SIG-M5 (cell line): ENCODE data around the gene GPX1.
"Not testable (repeated sequence)": the region's sequence is repeated elsewhere in the genome, so short reads cannot be mapped to it uniquely, and the experiment has no call there.

Source experiments
- DNase-seq: peaks from one replicate; lab custom pipeline; 2025; lab: John Stamatoyannopoulos, UW

Gene GPX1

DNA sequence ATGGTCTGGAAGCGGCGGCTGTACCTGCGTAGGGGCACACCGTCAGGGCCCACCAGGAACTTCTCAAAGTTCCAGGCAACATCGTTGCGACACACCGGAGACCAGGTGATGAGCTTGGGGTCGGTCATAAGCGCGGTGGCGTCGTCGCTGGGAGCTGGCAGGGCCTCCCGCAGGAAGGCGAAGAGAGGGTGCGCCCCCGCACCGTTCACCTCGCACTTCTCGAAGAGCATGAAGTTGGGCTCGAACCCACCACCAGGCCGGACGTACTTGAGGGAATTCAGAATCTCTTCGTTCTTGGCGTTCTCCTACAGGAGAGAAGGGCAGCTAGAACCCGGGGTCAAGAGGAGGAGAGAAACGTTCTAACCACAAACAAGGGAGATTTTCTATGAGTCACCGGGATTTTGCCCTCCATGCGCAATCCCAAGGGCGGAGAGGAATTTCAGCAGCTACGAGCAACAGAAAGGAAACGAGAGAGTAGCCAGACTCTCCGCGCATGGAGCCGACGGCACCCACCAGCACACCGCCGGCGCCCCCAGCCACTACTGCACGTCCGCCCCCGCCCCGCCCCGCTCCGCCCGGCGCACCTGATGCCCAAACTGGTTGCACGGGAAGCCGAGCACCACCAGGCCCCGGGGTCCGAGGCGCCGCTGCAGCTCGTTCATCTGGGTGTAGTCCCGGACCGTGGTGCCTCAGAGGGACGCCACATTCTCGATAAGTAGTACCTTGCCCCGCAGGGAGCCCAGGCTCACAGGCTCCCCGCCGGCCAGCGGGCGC is 523 bp downstream of the GPX1 start:
- DNase-seq = not testable (repeated sequence)

DNA sequence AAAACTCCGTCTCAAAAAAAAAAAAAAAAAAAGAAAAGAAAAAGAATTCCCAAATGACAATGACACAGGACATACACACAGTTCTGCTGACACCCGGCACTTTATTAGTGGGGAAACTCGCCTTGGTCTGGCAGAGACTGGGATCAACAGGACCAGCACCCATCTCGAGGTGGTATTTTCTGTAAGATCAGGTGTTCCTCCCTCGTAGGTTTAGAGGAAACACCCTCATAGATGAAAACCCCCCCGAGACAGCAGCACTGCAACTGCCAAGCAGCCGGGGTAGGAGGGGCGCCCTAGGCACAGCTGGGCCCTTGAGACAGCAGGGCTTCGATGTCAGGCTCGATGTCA is 1.1 kb downstream of the GPX1 start:
- not testable (repeated sequence) for DNase-seq

DNA sequence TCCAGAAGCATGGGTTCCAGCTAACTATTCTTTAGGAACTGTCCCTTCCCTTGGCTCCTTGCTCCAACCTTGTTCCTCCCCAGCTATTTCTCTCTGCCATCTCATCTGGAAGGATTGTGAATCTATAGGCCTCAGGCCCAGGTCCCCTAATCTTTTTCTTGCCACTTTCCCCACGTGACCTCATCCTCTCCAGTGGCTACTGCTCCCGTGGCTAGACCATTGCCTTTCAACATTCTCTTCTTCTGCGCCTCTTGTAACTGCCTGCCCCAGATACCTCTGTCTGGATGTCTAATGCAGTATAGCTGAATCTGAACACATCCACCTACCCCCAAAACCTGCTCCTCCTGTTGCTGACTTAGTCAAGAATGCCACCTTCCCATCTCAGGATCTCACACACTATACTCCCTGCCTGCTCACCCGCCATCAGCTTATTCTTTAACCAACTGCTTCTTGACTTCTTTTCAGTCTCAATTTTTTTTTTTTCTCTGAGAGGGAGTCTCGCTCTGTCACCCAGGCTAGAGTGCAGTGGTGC is 5.2 kb downstream of the GPX1 start:
- no peak for DNase-seq

DNA sequence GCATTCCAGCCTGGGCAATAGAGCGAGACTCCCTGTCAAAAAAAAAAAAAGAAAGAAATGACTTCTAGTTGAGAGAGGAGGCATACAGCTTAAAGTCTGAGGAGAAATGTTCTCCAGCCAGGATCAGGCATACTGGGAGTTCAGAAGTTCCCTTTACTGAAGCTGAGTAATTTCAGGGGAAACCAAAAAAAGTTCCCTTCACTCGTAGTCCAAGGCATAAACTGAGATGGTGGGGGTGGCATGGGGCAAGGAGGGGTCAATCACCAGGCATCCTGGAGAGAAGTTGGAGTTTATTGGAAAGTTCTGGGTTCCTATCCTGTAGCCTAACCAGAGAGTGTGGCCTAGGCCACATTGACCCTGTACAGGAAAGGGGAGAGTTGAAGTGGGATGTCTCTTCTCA is 5.9 kb downstream of the GPX1 start:
- no peak for DNase-seq

DNA sequence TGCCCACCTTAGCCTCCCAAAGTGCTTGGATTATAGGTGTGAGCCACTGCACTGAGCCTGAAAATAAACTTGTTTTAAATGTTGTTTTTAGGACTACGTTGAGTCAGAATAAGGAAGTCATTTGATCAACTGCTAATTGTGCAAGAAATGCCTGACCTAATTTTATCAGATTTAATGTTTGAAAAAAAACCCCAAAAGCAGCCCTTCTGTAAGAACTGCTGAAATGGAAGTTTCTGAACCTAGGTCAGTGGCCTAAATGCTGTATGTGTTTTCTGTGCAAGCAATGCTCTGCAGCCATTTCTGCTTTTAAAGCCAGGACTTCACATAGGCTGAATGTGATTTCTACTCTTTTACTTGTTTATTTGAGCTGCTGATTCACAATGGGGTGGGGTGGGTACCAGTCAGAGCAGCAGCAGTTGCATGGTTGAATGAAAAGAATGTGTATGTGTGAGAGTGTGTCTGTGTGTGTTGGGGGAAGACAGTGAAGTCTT is 6.6 kb downstream of the GPX1 start:
- DNase-seq = peak; percentile 48

DNA sequence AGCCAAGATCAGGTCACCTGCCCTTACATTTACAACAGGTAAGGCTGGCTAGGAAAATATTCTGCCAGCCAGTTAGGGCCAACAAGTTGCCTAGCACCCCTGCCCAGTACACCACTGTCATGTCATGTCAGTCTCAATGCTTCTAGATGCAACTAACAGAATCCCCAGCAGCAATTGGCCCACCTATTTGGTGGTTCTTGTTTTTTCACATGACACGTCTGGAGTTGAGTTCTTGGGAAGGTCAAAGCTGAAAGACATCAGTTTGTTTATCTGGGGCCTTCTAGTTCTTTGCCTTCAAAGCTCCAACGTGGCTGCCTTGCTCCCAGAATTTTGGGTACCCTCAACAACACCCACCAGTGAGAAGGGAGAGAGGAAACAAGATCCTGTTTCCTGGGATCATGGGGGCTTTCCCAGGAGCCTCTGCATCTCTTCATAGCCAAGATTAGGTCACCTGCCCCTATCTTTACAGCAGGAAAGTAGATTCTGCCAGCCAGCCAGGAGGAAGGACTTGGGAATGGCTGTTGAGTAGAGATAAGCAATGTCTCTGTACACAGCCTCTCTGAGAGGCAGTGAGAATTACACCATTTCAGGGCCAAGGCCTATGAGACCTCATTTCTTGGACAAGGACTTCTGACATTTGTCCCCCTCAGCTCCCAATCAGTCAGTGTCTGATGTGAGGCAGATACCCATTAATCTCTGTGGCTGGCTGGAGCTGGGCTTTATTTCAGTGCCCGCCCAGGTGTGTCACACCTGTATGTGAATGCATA is 8.6 kb downstream of the GPX1 start:
- DNase-seq = no peak

DNA sequence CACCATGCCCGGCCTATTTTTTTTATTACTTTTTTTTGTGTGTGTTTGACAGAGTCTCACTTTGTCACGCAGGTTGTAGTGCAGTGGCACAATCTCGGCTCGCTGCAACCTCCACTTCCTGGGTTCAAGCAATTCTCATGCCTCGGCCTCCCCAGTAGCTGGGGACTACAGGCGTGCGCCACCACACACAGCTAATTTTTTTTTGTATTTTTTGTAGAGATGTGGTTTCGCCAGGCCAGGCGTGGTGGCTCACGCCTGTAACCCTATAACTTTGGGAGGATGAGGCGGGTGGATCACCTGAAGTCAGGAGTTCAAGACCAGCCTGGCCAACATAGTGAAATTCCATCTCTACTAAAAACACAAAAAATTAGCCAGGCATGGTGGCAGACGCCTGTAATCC is 9.8 kb downstream of the GPX1 start:
- DNase-seq = not testable (repeated sequence)

DNA sequence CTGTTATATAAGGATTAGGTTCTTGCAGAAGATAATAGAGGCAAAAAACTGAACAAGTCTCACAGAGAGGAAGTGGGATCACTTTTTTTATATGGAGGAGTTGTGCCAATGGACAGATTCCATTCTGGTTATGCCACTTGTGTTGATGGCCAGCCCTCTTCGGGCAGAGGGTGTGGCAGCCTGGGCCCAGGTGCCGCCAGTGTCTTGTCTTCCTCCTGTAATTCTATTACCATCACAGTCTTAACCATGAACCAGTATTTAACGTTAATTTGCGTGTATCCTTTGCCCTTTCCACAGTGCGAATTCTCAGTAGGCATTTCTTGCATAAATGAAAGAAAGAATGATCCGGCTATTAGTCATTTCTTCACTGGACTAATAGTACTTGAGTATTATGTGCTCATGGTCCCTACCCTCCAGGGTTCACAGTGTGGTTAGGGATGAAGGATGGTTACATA is 11.3 kb downstream of the GPX1 start:
- no peak for DNase-seq

DNA sequence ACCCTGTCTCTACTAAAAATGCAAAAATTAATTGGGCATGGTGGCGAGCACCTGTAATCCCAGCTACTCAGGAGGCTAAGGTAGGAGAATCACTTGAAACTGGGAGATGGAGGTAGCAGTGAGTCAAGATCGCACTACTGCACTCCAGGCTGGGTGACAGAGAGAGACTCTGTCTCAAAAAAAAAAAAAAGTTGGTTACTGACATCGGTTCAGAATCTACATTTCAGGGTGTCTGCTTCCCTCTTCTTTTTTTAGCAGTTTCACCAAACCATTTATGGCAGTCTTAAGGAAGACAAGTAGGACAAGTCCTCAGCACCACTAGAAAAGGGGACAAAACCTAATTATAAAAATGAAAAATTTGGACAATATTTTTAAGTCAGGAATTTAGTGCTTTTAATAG is 15.0 kb downstream of the GPX1 start:
- peak; percentile 77 for DNase-seq

DNA sequence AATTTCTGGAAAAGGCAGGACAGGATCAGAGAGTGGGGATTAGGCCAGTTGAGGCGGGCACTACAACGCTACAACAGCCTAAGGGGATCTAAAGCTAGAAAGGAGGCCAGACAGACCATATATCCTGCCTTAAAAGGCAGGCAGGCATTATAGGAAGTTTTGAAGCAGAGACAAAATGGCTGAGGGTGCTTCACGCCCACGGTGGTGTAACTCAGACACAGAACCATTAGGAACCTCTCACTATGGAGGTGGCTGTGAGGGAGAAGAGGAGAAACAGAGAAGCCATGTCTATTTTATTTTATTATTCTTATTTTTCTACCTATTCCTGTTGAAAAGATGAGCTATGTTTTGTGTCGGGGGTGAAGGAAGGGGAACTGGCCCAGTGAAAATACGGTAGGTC is 16.2 kb downstream of the GPX1 start:
- no peak for DNase-seq

DNA sequence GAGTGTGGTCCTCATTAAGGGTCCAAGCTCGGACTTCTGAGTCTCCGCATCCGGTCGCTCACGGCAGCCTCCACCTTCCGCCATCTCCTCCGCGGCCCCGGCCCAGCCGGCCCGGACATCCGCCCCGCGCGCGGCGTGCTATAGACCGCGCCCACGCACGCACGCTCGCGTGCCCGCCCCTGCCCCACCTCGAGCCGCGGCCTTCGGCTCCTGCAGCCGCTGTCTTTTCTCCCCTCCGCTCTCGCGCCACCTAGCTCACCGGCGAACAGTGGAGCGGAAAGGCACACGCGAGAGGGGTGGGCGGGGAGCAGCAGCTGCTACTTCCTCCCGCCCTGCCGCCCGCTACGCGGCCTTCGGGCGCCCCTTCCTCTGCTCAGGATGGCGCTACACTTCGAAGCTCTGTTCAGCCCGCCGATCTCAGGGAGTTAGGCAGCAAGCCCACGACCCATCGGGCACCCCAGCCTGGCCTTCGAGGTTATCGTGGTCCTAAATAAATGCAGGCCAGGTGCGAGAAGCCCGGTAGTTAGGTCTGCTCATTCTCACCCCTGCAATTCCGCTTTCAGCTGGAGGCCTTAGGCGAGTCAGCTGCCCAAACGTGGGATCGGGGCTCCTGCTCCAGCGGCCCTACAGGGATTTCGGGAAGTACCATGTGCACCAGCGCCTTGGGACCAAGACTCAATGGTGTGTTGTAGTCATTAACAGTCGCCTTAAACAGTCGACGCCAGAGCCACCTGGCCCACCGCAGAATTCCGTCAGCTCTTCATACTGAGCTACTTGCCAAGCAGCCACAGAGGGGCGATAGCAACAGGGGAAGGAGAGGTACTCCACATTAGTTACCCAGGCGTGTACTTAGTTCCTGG is 18.0 kb downstream of the GPX1 start, which contains the start of gene USP4:
TSS of gene USP4 (minus strand) at position 113 of the 860 bp plus-strand sequence. CDS start at position 84, 29 bp downstream.
- peak; percentile 70 for DNase-seq

DNA sequence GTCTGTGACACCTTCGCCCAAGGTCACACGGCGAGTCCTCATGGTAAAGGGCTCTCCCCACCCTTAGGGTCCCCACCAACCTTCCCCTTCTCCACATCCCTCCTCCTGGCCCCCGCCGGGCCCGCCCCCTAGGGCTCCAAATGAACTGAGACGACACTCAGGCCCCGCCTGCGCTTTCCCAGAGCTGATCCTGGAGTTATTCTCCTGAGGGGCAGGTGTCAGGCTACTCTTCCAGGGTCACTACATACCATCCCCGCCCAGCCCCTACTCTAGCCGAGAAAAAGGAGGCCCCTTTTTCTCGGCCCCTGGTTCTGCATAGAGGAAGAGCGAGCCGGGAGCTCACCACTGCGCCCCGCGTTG is 18.6 kb downstream of the GPX1 start:
- no peak for DNase-seq

DNA sequence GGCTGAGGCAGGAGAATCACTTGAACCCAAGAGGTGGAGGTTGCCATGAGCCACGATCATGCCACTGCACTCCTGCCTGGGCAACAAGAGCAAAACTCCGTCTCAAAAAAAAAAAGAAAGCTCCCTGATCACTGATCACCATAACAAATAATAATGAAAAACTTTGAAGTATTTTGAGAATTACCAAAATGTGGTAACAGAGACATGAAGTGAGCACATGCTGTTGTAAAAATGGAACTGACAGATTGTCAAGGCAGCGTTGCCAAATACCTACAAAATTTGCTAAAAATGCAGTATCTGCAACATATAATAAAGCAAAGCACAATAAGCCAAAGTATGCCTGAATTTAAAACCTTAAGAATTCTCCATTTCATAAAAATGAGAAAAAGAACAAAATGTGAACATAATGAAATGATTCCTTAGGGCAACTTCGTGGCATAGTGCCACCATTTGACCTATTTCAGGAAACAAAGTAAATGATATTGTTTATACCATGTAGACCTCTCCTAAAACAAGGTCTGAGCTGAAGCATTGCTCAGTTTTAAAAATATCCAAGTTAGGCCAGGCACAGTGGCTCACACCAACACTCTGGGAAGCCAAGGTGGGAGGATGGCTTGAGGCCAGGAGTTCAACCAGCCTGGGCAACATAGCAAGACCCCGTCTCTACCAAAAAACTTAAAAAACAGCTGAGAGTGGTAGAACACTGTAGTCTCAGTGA is 24.1 kb downstream of the GPX1 start:
- DNase-seq = no peak

DNA sequence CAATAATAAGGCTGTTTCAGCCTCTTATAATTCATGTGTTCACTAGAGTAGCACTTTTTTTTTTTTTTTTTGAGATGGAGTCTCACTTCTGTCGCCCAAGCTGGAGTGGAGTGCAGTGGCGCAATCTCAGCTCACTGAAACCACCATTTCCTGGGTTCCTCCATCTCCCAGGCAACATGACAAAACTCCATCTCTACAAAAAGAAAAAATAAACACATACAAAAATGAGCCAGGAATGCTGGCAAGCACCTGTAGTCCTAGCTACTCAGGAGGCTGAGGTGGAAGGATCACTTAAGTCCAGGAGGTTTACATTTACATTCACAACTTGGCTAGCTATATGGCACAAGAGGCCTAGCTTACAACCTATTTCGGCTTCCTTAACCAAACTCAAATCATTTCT is 25.1 kb downstream of the GPX1 start:
- no peak for DNase-seq

DNA sequence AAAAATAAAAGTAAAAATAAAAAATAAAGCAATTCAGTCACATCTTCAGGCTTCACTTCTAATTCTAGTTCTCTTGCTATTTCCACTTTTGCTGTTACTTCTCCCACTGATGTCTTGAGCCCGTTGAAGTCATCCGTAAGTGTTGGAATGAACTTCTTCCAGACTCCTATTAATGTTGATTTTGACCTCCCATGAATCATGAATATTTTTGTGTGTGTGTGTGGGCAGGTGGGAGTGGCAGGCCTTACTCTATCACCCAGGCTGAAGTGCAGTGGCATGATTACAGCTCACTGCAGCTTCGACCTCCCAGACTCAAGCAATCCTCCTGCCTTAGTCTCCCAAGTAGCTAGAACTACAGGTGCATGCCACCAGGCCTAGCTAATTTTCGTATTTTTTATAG is 29.0 kb downstream of the GPX1 start:
- DNase-seq = no peak

DNA sequence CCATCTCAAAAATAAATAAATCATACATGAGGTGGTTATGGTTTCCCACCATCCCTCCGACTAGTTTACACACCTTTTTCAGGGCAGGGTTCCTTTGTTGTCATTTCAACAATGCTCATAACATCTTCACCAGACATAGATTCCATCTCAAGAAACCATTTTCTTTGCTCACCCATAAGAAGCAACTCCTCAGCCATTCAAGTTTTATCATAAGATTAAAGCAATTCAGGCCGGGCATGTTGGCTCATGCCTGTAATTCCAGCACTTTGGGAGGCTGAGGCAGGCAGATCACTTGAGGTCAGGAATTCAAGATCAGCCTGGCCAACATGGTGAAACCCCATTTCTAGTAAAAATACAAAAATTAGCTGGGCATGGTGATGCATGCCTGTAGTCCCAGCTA is 29.8 kb downstream of the GPX1 start:
- DNase-seq = not testable (repeated sequence)

DNA sequence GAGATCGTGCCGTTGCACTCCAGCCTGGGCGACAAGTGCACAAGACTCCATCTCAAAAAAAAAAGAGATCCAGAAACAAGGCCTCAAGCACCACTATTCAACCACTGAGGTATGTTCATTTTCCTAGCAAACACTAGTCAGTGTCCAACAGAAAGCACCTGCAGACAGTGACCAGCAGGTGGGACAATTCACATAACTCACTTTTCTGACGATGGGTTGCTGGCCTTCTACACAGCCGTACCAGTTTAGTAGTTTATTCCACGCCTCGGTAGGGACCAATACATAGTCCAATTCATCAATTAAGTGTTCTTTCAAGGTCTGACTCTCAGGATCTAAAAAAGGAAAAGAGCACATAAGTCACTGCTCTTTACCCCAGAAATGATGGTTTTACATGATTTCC is 30.7 kb downstream of the GPX1 start:
- no peak for DNase-seq

DNA sequence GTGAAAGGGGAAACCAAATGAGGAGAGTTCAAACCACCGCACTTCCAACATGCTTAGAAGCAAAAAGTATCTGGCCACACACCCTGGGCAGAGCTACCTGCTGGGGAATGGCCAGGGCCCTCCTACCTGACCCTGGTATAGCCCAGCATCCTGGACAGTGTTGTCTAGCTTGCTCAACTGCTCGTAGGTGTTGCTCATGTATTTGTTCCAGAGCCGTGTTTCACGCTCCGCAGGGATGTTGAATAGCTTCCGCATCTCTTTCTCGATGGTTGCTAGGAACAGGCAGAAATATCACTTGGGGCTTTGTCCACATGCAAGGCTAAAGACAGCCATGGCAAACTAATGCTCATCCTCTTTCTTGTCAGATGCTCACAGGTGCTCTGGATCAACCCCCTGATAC is 33.4 kb downstream of the GPX1 start:
- DNase-seq = no peak

DNA sequence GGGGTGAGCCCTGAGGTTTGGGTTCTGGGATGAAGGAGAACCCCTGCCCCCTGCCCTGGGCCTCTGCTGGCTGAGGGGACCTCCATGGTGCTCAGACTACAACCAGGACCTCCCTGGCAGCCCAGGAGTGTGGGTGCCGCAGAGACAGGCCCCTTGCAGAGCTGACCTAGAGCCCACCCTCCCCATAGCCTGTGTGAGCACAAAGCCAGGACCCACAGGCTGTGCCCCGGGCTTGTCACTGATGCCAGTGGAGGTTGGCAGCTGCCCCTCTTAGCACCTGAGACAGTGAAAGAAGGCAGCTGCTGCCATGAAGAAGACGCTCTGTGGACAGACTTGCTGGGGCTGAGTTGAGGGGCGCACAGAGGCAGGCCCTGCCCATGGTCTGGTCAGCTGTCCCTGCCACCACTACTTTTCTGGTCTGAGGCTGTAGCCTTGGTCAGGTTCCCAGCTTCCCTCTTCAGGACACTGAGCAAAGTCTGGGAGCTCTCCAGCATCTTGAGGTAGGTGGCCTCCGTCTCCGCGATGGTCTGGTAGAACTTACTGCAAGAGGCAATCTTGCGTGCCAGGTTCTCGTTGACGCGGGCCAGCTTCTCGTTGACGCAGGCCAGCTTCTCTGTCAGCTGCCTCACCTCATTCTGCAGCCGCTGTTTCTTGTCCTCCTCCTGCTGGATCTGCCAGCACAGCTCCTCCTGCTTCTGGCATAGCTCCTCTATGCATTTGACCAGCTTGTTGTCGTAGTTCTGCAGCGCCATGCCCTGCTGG is 41.3 kb downstream of the GPX1 start:
- no peak for DNase-seq

DNA sequence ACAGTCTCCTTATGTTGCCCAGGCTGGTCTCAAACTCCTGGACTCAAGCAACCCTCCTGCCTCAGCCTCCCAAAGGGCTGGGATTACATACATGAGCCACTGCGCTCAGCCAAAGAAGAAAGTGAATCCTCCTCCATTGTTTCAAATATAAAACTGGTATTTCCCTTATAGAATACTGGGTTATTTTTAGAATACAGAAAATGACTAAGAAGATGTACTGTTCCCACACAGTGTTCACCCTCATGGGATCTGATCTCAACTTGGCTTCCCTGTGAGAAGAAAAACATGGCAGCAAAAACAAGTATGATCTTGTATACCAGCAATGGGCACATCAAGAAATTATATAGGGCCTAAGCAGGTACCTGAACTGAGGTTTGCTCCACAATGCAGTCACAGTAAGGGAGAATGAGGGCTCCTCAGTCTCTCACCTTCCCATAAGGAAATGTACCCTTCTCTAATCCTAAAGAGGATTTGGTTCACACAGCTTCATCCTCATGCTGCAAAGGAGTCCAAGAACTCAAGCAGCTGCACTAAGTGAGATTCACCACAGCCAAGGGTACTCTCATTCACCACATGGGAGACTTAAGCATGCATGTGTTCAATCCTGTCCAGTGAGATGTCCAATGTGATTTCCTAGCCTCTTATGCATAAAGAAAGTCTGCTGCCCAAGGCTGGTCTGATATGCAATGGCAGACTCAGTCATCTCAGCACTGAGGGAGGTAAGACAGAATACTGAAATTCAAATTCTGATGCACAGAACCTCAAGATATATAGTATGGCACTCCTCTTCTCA is 44.1 kb downstream of the GPX1 start:
- DNase-seq = no peak
